Fibroblast of skin of abdomen (primary cell): ENCODE measurements around the gene SORL1.

Experiments used
- DNase-seq: peaks from one replicate; pipeline ENCODE4 v3.0.0-alpha.2; 2013

The SORL1 gene

DNA sequence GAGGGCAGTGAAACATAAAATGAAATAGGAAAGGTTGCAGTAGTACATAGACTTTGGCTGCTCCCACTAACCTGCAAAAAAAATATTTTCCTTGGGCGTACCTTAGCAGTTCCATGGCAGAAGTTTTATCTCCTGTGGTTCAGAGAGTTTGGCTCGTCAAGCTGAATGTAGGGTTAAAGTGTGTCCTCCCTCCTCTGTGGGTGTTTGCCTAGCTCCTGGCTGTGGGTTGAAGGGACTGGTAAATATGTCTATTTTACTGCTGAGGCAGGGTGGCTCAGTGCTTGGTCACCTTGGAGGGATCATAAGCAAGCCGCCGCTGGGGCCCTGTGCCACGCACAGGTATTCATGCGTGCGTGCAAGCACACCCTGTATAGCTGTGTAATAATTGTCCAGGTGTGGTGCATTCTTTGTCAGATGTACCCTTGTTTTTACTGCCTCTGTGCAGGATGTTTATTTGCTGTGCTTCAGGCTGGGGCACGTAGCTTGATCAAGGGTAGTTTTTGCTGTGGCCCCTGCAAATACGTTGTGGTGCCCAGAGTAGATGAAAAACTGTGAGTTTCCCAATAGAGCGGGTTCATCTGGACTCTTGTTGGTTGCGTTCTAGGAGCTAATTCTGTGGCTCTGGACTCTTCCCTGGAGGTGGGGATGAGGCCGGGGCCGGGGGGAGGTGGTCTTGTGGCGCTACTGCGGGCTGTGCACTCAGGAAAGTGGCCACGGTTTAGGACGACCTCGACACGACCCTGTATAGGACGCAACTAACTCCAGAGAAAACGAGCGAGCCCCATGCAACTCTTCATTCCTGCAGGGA is 732 bp upstream of the SORL1 start:
- no peak for DNase-seq

- DNase-seq, result no peak
Observed at GRCh38 chr11:121452609-121453150, 566 bp downstream of the SORL1 start, which contains the start of gene SORL1-AS1. TSS of gene SORL1-AS1 (minus strand) at chr11:121452967.

- DNase-seq, result no peak
Observed at GRCh38 chr11:121453589-121454299, 1.6 kb downstream of the SORL1 start.

DNA sequence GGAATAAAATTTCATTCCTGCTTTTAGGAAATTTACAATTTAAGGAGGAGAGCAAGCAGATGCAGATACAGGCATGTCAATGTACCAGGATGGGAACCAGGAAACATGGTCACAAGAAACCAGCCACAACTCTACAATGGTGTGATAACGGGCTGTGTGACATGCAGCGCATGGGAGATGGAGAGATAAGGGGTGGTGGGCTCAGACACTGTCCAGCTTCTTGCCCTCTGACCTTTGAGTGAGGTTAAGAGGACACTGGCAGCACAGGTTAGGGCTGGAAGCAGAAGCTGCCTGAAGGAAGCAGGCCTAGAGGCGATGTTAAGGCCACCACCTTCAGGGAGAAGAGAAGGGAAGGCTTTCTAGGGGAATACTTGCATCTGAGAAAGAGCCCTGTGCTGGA is 3.0 kb downstream of the SORL1 start:
- no peak for DNase-seq

DNA sequence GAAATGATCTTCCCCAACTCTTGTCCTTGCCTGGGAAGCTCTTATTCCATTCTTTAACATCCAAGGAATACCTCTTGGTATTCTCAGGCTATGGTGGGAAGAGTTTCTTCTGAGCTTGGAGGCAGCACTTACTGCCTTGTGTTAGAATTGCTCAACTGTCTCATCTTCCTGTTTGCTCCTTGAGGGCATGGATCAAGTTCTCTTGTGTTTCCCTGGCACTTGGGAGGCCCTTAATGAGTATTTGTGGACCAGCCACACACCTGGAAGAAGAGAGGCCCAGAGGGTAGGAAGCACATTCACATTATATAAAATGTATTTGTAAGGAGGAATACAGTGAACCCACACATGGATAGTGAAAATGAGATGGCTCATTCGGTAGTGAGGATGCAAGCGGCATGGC is 4.0 kb downstream of the SORL1 start:
- DNase-seq, result no peak

DNA sequence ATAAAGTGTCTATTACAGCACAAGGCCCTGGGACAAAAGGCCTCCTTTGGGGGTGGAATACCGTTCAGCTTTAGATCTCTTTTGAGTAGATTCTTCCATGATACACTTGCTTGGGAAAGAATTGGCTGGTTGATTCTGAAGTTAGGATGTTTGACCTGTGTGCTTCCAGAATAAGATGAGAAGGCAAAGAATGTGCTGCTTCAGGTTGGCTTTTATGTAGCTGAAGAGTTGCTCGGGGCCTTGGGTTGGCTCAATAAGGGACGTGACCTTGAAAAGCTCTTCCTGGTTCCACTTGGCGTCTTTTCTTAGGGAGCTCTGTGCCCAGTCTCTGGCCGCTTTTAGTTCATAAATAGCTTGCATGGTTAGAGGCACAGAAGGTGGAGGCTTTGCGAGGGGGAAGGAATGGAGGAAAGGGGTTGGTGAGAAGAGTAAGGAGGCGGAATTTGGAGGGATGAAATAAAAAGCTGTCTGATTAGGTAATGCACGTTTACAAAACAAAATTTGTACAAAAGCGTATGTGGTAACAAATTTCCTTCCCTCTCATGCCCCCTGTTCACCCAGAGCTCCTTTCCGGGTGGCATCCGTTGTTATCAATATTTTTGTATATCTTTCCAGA is 4.8 kb downstream of the SORL1 start:
- no peak for DNase-seq

- DNase-seq, result no peak
Observed at GRCh38 chr11:121458551-121458950, 6.4 kb downstream of the SORL1 start.

GRCh38 chr11:121459413-121460017 is 7.4 kb downstream of the SORL1 start:
- DNase-seq, result no peak

- DNase-seq, result no peak
Observed at GRCh38 chr11:121460941-121461514, 8.9 kb downstream of the SORL1 start.

- no peak for DNase-seq
Observed at GRCh38 chr11:121461843-121462242, 9.7 kb downstream of the SORL1 start.

DNA sequence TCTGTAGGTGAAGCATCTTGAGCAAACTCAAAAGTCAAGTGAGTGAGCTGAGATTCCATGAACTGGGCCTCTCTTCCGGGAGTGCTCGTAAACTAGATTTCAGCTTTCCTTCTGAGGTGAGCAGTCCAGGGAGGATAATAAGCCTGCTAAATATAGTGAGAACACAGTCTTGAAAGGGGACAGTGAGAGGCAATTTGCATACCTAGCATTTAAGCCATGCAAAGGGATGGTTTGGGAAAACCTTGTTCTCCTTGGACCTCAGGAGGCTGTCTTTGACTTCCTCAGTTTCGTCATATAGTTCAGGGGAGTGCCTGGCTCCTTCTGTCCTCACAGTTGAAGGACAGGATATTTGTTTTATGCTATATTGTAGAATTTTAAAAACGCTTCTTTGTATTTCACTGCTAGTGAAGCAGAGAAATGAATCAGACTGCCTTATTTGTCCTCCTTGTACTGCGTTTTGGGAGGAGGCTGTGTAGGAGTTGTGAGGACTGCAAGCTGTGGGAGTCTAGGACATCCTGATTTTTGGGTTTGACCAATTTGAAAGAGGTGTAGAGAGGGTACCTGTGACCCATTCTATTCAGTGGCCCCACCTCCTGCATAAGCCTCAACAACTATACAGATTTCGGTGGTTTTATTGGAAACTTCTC is 11.7 kb downstream of the SORL1 start:
- DNase-seq, result no peak

DNA sequence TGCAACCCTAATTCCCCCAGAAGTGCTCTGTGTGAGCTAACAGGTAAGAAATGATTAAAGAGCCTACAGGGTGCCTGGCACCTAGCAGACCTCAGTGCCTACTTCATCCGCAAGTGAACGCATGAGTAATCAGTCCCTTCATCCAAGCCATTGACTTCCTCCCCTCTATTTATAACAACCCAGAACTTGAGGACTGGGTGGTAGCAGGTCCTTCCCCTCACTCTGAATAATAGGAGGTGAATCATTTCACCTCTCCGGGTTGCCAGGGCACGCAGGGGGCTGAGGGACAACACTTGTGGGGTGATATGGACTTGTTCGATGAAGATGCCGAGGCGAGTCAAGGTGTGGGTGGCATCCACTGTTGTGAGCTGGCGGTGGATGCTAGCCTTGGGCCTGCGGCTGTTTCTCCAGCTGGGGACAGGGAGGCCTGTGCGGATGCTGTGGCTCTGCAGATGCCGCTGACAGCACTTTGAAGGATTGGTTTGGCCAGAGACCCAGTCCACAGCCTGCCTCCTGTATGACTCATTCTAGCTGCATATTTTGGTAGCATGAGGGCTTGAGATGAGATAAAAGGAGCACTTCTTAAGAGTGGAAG is 12.3 kb downstream of the SORL1 start:
- peak; percentile 93 for DNase-seq

DNA sequence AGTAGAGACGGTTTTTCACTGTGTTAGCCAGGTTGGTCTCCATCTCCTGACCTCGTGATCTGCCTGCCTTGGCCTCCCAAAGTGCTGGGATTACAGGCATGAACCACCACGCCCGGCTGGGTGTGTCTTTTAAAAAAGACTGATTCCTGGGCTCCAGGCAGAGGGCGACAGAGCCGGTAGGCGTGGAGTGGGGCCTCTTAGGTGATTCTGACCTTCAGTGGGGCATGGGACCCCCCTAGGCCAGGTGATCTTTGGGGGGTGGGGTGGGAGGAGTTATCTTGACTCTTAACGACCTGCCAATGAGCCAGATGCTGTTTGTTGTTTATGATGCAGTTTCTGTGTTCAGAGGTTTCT is 13.6 kb downstream of the SORL1 start:
- no peak for DNase-seq

GRCh38 chr11:121466063-121466794 is 14.1 kb downstream of the SORL1 start:
- DNase-seq, result peak; percentile 97

DNA sequence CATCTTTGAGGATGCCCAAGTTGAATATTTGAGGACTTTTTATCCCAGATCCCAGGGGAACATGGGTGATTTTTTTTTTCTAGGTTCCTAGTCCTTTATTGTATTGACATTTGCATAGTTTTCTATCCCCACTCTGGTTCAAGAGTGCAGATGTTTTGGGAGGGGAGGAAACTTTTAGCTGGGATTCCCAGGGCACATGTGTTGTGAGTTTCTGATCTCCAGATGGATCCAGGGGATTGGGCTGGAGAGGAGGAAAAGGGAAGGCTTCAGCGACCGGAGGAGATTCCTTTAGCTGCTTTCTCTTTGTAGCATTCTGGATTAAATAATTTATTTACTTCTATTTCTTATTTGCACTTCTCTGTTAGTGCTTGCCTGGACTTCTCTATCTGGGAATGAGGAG is 15.4 kb downstream of the SORL1 start:
- DNase-seq, result no peak

- DNase-seq, result no peak
Observed at GRCh38 chr11:121467965-121468364, 15.9 kb downstream of the SORL1 start.

DNA sequence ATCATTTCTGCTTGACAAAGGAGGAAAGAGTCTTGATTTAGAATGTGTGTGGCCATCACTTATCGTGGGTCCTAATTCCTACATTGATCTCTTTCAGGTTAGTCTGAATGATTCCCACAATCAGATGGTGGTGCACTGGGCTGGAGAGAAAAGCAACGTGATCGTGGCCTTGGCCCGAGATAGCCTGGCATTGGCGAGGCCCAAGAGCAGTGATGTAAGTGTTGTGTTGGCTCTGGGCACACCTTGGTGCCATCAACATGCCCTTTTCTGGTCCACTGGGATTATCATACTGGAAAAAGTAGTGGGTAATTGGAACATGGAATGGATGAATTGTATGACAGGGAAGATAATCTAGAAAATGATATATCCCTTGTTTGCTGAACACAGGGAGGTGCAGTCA is 17.8 kb downstream of the SORL1 start:
- no peak for DNase-seq

GRCh38 chr11:121471167-121471566 is 19.1 kb downstream of the SORL1 start:
- DNase-seq, result no peak

DNA sequence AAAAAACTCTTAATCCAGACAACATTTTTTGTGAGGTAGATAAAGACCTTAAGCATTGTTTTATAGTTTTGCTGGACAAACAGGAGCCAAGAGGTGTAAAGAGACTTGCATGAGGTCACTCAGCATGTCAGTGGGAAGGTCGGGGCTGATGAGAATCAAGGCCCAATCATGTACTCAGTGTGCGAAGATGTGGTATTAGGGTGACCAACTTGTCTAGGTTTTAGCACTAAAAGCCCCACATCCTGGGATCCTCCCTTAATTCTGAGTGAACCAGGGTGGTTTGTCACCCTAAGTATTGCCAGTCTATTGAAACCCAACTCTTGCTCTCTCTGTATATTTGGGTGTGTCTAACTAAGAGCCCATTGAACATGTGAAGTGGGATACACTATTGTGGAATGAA is 20.2 kb downstream of the SORL1 start:
- DNase-seq, result no peak

GRCh38 chr11:121473064-121473777 is 21.1 kb downstream of the SORL1 start:
- DNase-seq, result peak; percentile 61
